HG03064 (cell line): Measurements from ENCODE around the gene TSPAN2.

Source experiments
- ATAC-seq: cut with Tn5 transposase; IDR thresholded peaks from one replicate; pipeline ENCODE4 v1.9.1; 2021; ENCODE audit warnings: low read depth; ENCODE audit not compliant: unreplicated experiment

Gene TSPAN2

DNA sequence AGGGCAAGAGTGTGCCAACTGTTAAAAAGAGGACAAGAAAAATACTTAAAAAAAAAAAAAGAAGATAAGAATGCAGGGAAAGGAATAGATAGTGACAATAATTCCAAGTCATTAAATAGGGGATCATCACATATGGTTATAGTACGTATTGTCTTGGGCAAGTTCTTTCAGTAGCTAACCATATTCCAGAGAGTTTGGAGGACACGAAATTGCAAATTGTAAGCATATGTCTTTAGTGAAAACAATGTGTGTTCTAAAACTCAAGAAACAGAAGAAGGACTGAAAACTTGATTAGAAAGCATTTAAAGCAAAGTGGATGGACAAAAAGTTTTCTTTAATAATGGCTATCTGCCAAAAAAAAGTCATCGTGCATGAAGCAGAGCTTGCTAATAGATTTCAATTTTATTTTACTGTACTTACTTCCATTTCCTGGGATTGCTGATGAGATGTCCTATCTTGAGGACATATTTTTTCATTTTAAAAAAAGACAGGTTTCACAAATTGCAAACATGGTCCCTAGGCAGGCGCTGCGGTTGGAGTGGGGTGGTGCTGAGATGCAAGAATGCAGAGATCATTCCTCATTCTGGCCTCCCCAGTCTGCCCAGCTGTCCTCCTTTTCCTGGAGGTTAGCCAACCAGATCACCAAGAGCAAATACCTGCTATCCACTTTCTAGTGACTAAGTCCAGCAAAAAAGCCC, 11.9 kb downstream of the TSPAN2 start:
- ATAC-seq = no peak

GRCh38 chr1:115076384-115076915, 12.9 kb downstream of the TSPAN2 start:
- ATAC-seq = no peak

- no peak for ATAC-seq
These were observed 14.3 kb downstream of the TSPAN2 start for GRCh38 chr1:115074839-115075534.

DNA sequence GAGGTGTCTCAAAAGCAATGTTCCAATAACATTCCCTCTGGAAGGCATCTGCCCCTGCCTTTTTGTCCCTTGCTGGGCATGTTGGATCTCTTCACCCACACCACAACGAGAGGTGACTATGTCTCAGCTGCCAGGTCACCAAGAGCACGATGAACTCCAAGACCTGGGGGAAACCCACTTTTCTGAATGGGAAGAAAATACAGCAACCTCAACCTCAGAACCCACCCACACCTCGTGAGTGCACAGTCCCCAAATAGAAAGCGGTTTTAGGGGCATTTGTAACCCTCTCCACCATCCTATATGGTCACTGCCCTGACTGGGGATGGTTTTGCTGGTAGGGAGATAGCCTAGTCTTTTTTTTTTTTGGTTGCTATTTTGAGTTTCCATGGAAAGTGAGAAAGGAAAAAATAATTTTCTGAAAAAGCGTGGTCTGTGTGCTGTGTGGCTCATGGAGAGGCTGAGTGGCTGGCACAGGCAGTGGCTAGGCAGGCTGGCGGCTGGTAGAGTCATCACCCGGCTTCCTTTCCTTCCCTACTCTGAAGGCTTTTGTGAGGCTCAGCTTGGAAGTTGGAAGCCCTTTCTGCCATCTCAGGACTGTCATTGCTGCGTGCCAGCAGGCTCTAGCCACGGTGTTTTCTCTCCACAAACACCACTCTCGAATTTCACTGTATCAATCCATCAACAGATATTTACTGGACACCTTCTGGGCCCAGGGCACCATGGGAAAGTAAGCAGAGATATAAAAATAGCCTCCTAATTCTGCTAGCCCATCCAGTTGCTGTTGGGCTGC, 15.8 kb downstream of the TSPAN2 start:
- ATAC-seq = no peak

DNA sequence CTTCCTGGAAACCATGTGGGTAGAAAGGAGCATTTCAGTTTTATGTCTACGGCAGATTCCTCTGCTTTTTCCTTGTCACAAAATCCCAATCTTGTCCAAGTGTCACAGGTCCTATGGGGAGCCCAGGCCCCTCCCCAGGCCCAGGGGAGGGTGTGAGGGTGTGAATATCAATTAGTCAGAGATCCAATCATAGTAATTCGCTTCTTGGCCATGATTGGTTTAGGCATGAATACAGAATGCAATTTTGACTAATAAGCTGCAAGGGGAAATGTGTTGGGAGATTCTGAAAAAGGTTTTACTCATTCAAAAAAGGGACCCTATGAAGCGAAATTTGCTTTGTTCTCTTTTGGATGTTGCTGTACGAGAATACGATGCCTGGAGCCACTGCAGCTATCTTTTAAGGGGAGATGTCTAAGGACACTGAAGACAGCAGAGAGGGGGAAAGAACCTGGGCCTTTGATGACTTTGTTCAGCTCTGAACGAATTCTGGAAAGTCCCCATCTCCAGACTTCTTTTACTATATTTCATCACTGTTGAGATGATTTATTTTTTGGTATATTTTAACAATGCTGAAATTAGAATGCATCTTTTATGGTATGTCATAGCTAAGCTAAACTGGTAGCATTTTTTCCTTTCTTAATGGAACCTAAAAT, 18.2 kb downstream of the TSPAN2 start:
- no peak for ATAC-seq

DNA sequence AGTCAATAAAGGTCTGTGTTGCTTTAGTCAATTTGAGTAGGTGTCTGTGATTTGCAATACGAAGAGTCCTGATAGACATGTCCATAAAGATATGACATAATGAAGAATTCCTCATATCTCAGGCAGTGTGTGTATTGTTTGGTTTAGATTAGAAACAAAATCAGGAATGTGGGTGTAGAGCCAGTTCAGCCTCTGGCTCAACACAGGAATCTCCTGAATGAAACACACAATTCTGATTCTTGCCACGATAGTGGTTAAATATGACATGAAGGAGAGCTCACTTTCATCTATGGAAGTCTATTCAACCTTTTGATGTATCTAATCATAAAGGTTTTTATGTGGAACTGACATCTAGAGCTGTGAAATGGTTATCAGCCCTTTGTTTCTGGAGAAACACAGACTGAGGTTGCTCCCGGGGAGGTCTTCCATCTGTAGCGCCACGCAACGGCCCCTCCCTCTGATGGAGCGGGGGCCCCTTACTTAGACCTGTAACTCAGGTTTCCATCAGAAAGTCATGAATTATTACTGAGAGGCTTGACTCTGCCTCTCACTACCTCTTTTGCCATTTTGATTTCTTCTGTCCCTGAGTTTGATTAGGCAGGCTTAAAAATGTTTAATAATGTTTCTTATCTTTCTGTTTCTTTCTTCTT, 19.5 kb downstream of the TSPAN2 start:
- ATAC-seq = no peak

DNA sequence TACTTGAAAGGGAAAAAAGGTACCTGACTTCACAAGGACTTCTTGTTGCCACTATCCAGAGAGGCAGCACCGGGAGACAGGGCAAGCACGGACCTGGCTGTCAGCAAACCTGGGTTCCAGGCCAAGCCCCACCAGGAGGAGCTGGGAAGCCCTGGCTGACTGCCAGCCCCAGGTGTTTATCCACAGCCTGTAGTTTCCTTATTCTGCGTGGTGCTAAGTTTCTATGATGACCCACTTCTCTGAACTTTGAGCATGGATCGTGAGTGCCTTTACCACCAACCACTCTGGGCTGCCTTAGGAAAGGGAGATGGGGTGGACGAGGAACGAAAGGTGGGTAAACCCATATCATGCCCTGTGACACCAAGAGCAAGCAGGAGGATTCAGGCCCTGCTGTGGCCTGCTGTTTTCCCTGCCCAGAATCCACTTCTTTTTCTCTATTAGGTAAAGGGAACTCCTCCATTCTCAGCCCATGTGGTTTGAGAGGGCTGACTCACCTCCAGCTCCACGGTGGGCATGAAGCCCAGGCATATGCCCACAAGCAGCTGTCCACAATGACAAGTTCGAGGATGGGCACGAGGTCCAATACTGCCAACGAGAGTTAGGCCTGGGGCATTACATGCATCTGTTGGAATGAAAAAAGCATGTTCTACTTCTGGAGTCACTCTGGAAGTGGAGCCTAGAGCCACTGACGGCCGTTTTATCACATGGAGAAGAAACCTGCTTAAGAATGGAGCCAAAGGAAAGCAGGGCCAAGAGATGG, 20.3 kb downstream of the TSPAN2 start:
- no peak for ATAC-seq

DNA sequence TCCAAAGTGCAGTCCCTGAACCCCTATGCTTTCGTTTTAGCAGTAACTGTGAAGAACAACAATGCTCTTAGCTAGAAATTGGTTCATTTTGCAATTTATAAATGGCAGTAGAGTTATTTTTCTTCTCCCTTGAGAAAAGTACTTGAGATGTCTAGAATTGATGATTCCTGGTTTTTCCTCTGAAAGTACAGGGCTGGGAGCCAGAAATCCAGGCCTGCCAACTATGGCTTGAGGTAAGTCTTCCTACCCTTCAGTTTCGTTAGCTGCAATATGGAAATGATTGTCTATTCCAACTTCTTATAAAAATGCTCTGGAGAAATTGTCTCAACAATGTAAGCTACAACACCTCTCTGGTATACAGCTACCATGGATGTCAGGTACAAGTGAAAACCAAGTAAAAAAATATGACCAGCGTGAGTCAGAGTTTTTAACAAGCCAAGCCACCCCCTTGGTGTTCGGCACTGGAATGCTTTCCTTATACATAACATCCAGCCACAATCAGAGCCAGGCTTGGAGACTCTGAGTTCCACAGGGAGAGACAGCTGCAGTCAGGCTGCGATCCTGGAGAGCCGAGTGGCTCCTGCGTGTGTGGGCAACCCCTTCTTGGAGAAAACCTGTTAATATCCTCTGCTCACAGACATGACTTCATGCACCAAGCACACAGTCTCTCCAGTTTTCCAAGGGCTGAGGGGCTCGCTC, 22.0 kb downstream of the TSPAN2 start:
- ATAC-seq = no peak

GRCh38 chr1:115065021-115065420, 24.3 kb downstream of the TSPAN2 start:
- no peak for ATAC-seq

GRCh38 chr1:115064461-115064860, 24.8 kb downstream of the TSPAN2 start:
- ATAC-seq = no peak

DNA sequence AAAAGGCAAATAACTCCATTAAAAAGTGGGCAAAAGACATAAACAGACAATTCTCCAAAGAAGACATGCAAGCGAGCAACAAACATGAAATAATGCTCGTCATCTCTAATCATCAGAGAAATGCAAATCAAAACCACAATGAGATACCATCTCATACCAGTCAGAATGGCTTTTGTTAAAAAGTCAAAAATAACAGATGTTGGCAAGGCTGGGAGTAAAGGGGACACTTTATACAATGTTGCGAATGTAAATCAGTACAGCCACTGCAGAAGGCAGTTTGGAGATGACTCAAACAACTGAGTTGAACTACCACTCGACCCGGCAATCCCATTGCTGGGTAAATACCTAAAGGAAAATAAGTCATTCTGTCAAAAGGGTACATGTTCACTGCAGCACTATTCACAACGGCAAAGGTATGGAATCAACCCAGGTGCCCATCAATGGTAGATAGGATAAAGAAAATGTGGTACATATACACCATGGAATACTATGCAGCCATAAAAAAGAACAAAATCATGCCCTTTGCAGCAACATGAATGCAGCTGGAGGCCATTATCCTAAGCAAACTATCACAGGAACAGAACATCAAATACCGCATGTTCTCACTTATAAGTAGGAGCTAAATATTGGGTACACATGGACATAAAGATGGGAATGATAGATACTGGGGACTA, 25.9 kb downstream of the TSPAN2 start:
- ATAC-seq = no peak

DNA sequence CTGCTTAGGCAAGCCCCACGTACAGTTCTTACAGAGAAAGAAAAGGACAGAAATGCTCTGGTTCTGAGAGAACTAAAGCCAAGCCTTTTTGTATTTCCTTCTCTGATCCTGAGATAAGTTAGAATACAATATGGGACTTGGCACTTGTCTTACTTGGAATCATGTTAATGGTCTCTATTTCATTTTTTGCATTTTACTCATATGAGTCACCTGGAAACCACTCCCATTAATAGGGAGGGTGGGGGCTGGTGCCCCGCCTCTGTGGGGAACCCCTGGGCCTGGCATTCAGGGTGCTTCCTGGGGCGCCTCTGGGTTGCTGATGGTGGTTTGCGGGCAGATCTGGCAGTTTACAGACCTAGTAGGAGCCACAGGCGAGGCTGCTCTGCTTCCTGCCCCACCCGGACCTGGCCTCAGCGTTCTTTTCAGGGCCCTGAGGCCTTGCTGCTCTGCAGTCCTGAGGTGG, 26.7 kb downstream of the TSPAN2 start:
- no peak for ATAC-seq

- no peak for ATAC-seq
These were observed 28.8 kb downstream of the TSPAN2 start for GRCh38 chr1:115060501-115060900.

DNA sequence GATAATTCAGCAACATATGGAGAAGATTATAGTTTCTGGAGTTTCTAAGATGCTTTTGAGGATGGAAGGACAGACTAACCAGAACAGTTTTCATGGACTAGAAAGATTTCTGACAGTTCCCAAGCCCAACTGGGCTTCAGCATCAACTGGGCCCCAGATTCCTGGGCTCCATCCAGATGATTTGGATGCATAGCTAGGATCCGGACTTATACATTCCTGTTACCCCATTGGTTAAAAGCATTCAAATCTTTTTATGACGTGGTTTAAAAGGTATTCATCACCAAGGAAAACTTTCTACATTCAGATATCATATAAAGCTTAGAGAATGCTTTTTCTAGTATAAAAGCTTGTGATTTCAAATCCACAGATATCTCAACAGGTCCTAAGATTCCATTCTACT, 30.0 kb downstream of the TSPAN2 start:
- ATAC-seq = no peak

DNA sequence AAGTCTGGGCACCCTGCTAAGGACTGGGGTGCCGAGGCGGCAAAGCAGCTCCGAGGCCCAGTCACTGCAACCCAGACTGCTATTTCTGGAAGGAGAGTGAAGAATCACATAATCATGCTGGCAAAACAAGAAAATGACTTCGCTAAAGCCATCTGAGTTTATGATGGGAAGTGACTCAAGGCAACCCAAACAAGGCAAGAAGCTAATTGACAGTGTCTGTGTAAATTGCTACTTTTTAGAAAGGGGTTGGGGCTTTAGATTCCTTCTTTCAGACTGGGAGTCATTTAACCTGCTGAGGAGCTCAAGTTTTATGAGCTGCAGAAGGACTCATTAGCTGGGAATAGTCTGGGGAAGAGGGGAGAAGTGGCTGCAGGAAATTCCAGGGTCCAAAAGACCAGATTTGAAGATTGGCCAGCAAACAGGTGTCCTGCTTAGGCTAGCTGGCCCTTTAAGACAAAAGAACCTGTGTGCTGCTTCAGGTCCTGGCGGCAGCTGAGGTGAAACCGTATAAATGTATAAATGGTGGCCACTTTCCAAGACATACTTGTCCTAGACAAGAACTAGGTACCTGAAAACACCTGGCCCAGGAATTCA, 31.5 kb downstream of the TSPAN2 start:
- no peak for ATAC-seq

GRCh38 chr1:115056395-115056798, 32.9 kb downstream of the TSPAN2 start:
- ATAC-seq = no peak

GRCh38 chr1:115052454-115053083, 36.7 kb downstream of the TSPAN2 start:
- no peak for ATAC-seq
